ENCODE results near the gene PRSS23. TPM values are rescaled to one million over a fixed set of nuclear protein-coding genes. Genes with fewer than 3 reads are reported as not detected.

The PRSS23 gene
- total RNA-seq, 1 donor from 2014 or later = 266 TPM

DNA sequence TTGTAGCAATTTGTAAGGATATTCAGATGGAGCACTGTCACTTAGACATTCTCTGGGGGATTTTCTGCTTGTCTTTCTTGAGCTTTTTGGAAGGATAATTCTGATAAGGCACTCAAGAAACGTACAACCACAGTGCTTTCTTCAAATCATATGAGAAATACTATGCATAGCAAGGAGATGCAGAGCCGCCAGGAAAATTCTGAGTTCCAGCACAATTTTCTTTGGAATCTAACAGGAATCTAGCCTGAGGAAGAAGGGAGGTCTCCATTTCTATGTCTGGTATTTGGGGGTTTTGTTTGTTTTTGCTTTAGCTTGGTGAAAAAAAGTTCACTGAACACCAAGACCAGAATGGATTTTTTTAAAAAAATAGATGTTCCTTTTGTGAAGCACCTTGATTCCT lies 9.9 kb downstream of the PRSS23 start:
- Histone ChIP-seq H3K27ac (no peak overlapping the region), H3K9me3 (ENCODE audit: low read depth) (no peaks in the 10 kb centered on the region), H3K27me3 (no peaks in the 10 kb centered on the region), H3F3A (ENCODE audit: low read depth) (peaks cover 48% of the 10 kb centered on the region), H3K4me1 (peaks cover 68% of the 10 kb centered on the region), H3K4me3 (no peak overlapping the region), H3K36me3 (peaks cover 18% of the 10 kb centered on the region), H3K4me2 (peak overlapping the region; percentile 24), H3K9ac (no peak overlapping the region), H3K79me2 (ENCODE audit: low read depth) (peaks cover 82% of the 10 kb centered on the region), H2AFZ (replicated peaks) (no peak overlapping the region), H4K20me1 (ENCODE audit: low read depth) (peaks cover 71% of the 10 kb centered on the region)
- TF ChIP-seq EZH2 (IDR thresholded peaks at IDR 0.05) = no peak
- TF ChIP-seq EZH2phosphoT487 (IDR thresholded peaks at IDR 0.05) = no peak
- TF ChIP-seq, protein P1, sequence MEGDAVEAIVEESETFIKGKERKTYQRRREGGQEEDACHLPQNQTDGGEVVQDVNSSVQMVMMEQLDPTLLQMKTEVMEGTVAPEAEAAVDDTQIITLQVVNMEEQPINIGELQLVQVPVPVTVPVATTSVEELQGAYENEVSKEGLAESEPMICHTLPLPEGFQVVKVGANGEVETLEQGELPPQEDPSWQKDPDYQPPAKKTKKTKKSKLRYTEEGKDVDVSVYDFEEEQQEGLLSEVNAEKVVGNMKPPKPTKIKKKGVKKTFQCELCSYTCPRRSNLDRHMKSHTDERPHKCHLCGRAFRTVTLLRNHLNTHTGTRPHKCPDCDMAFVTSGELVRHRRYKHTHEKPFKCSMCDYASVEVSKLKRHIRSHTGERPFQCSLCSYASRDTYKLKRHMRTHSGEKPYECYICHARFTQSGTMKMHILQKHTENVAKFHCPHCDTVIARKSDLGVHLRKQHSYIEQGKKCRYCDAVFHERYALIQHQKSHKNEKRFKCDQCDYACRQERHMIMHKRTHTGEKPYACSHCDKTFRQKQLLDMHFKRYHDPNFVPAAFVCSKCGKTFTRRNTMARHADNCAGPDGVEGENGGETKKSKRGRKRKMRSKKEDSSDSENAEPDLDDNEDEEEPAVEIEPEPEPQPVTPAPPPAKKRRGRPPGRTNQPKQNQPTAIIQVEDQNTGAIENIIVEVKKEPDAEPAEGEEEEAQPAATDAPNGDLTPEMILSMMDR (IDR thresholded peaks at IDR 0.05) = no peak
- no peak for DNase-seq (ENCODE audit: low spot score)
- Mint-ChIP-seq H3K27me3 (ENCODE audit: insufficient read depth, low read depth) (no peaks in the 10 kb centered on the region), H3K27ac (no peak overlapping the region), H3K36me3 (peaks cover 12% of the 10 kb centered on the region), H3K9me3 (no peaks in the 10 kb centered on the region), H3K4me3 (no peak overlapping the region), H3K4me1 (peaks cover 36% of the 10 kb centered on the region)

GRCh38 chr11:86811637-86812321 lies 11.4 kb downstream of the PRSS23 start:
- H3K27me3 ChIP-seq = no peaks in the 10 kb centered on the region
- peak overlapping the region; percentile 48 for H3K4me2 ChIP-seq
- H2AFZ ChIP-seq (replicated peaks) = no peak overlapping the region
- H3K4me3 ChIP-seq = no peak overlapping the region
- no peak for TF ChIP-seq EZH2phosphoT487 (IDR thresholded peaks at IDR 0.05)
- no peak for TF ChIP-seq EZH2 (IDR thresholded peaks at IDR 0.05)
- TF ChIP-seq, protein P1 (IDR thresholded peaks at IDR 0.05) = no peak
- Mint-ChIP-seq H3K36me3 (peaks cover 10% of the 10 kb centered on the region), H3K27ac (no peak overlapping the region), H3K4me1 (peaks cover 27% of the 10 kb centered on the region), H3K4me3 (no peak overlapping the region), H3K27me3 (ENCODE audit: insufficient read depth, low read depth) (peaks cover 2% of the 10 kb centered on the region), H3K9me3 (no peaks in the 10 kb centered on the region)
- peaks cover 56% of the 10 kb centered on the region for H4K20me1 ChIP-seq (ENCODE audit: low read depth)
- peaks cover 33% of the 10 kb centered on the region for H3F3A ChIP-seq (ENCODE audit: low read depth)
- H3K4me1 ChIP-seq = peaks cover 57% of the 10 kb centered on the region
- H3K9me3 ChIP-seq (ENCODE audit: low read depth) = no peaks in the 10 kb centered on the region
- peaks cover 67% of the 10 kb centered on the region for H3K79me2 ChIP-seq (ENCODE audit: low read depth)
- H3K27ac ChIP-seq = peak overlapping the region; percentile 42
- peaks cover 15% of the 10 kb centered on the region for H3K36me3 ChIP-seq
- no peak overlapping the region for H3K9ac ChIP-seq
- peak; percentile 68 for DNase-seq (ENCODE audit: low spot score)

DNA sequence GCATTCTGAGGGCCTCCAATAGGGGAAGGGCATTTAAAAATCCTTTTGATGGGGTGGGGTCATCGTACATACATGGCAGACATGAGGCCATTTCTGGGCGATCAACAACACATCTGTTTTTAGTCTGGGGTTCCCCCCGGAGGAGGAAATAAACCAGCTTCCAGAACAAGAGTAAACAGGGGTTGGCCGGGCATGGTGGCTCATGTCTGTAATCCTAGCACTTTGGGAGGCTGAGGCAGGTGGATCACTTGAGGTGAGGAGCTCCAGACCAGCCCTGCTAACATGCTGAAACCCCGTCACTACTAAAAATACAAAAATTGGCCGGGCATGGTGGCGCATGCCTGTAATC lies 12.0 kb downstream of the PRSS23 start:
- DNase-seq (ENCODE audit: low spot score) = no peak
- peaks cover 22% of the 10 kb centered on the region for H3K4me1 Mint-ChIP-seq
- H3K9me3 Mint-ChIP-seq = no peaks in the 10 kb centered on the region
- Histone ChIP-seq H3K27me3 (no peaks in the 10 kb centered on the region), H3K4me3 (no peak overlapping the region), H3K27ac (no peak overlapping the region), H3K4me2 (peak overlapping the region; percentile 48), H3K9me3 (ENCODE audit: low read depth) (no peaks in the 10 kb centered on the region), H3K36me3 (peaks cover 15% of the 10 kb centered on the region), H3K9ac (no peak overlapping the region), H3K4me1 (peaks cover 57% of the 10 kb centered on the region), H3K79me2 (ENCODE audit: low read depth) (peaks cover 62% of the 10 kb centered on the region), H4K20me1 (ENCODE audit: low read depth) (peaks cover 51% of the 10 kb centered on the region), H3F3A (ENCODE audit: low read depth) (peaks cover 30% of the 10 kb centered on the region), H2AFZ (replicated peaks) (no peak overlapping the region)
- H3K27ac Mint-ChIP-seq = no peak overlapping the region
- peaks cover 2% of the 10 kb centered on the region for H3K27me3 Mint-ChIP-seq (ENCODE audit: insufficient read depth, low read depth)
- H3K4me3 Mint-ChIP-seq = no peak overlapping the region
- TF ChIP-seq, protein P1 (IDR thresholded peaks at IDR 0.05) = no peak
- TF ChIP-seq EZH2phosphoT487 (IDR thresholded peaks at IDR 0.05) (no peak), EZH2 (IDR thresholded peaks at IDR 0.05) (no peak)
- H3K36me3 Mint-ChIP-seq = peaks cover 10% of the 10 kb centered on the region

Data from neural progenitor cell (in vitro differentiated cells).